Stimulated activated CD8-positive, alpha-beta memory T cell treated with anti-CD3 and anti-CD28 coated beads, Interleukin-2, amount 100 ng/mL, for 1 hour (primary cell): ENCODE data around the gene ANKS1B.
"Not testable (repeated sequence)": the region's sequence is repeated elsewhere in the genome, so short reads cannot be mapped to it uniquely, and the experiment has no call there.

Experiments used
- DNase-seq, 2 donors: peaks; one replicate each; pipeline ENCODE4 v3.0.0-alpha.2; 2020; ENCODE audit warnings: low read depth in 2 of 2

Gene ANKS1B

DNA sequence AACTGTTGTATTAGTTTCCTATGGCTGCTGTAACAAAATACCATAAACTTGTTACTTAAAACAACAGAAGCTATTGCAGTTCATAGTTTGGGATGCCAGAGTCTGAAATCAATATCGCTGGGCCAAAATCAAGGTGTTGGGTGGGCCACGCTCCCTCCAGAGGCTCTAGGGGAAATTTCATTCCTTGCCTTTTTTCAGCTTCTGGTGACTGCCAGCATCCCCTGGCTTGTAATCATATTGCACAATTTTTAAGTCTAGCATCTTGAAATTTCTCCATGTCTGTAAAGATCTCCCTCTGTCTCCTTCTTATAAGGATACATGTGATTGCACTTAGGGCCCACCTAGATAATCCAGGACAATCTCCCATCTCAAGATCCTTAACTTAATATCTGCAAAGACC, 386.0 kb downstream of the ANKS1B start:
- DNase-seq = no peak

GRCh38 chr12:99596762-99597161, 388.0 kb downstream of the ANKS1B start:
- DNase-seq = no peak

DNA sequence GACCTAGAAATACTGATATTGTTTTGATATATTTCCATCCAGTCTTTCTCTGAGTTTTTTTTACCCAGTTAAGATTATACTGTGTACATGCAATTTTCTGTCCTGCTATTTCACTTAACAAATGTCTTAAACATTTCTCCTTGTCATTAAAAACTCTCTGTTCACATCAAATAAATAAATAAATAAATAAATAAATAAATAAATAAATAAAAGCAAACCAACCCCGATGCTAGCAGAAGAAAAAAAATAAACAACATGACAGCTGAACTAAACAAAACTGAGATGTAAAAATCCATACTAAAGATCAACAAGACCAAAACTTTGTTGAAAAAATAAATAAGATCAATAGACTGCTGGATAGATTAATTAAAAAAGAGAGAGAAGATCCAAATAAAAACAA, 407.6 kb downstream of the ANKS1B start:
- not testable (repeated sequence) for DNase-seq

DNA sequence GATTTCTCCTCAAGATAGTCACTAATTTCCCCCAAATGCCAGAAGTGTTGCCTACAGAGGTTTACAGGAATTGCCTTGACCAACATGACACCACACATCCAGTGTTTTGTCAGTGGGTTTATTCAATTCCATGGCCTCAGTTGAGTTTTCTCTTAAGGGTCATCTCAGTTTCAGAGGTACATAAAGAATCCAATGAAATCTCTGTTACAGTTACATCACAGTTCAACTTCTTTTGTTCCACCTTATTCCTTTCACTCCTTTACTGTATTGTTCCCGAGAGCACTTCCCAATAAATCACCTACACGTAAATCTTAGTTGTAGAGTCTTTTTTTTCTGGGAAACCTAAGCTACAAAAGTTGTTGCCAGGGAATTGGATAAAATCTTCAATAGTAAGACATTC, 410.8 kb downstream of the ANKS1B start:
- no peak for DNase-seq

DNA sequence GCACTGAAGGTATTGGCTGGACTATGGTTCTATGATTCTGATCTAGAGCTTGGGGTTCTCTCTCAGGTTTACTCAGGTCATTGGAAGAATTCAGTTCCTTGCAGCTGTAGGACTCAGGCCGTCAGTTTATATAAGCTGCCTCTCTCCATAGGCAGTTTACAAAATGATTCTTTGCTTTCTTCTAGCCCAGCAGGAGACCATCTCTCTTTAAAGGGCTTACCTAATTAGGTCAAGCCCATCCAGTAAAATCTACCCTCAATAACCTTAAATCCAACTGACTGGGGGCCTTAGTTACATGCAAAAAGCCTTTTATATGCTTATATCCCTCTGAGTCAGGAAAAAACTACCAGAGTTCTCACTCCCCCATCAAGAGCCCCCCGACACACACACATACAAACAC, 417.7 kb downstream of the ANKS1B start:
- DNase-seq = no peak

DNA sequence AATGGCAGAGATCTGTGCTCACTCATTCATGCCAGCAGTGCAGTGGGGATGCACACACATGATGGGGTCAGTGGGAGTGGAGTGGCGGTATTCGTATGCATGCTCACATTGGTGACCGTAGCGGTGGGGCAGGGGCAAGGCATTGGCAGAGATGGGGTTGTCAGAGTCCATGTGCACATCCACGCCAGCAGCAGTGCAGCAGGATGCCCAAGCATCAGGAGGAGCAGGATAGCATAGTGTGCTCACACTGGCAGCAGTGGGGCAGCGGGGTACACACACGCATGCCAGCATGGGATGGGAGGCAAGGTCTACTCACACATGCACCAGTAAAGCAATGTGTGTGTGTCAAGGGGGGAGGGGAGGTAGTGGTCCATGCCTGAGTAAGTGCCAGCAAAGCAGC, 426.6 kb downstream of the ANKS1B start:
- DNase-seq = no peak

DNA sequence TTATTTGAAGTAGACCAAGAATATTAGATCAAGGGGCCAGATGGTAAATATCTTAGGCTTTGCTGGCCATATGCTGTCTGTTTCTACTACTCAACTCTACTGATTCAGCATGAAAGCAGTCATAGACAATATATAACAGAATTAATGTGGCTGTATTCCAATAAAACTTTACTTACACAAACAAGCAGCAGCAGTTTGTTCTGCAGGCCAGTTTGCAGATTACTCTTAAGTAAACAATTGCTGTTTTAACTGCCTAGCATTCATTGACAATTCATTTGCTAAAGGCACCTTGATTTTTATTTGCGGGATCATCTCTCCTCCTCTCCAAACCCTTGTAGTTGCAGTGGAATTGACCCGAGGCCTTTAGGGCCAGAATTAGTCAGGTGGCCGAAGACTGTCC, 431.3 kb downstream of the ANKS1B start:
- DNase-seq = no peak

DNA sequence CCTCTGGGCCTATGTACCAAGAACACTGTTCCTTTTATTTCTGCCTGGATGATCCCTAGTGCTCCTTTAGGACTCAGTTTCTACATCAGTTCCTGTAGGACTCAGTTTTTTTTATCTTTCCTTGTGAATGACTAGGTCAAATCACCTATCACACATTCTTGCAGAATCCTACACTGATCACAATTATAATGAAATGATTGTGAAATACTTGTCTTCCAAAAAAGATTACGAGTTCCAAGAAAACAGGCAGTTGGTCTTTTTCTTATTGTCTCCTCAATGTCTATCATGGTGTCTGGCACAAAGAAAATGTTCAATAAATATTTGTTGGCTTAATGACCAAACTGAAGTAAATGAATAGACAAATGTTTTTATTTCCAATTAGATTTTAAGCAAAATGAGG, 432.7 kb downstream of the ANKS1B start:
- no peak for DNase-seq

DNA sequence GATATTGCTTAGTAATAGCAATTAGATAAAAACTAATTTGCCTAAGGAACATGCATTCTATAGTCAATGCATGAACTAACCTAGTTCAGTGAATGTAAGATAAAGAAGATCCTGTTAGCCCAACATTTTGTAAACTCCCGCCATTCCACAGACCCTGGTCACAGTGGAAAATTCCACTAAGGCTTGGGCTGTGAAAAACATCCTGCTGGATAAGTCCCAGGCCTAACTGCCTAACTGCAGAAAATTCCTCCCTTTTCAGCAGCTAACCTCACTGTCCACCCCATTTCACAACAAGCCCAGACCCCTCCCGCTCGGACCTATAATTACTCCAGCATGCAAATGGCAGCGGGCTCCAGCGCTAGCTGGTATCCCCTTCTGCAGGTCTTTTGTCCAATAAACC, 435.1 kb downstream of the ANKS1B start:
- DNase-seq = no peak

- DNase-seq = no peak
Observed at GRCh38 chr12:99549196-99549595, 435.5 kb downstream of the ANKS1B start.

GRCh38 chr12:99544457-99544856, 440.3 kb downstream of the ANKS1B start:
- DNase-seq = no peak

DNA sequence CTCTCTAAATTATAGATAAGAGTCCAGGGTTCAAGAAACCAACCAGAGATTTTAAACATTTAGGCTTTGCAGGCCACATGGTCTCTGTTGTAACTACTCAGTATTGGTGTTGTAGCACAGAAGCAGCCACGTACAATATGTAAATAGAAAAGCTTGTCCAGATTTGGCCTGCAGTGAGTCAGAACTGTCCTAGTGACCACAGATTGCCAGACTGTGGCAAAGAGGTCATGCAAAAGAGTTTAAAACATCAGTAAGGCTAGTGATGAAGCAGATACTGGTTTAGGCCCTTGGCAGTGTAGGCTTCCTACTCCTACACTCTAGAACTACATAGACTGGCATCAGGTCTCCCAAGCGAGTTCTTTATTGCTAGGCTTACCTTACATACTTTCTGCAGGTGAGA, 454.8 kb downstream of the ANKS1B start:
- no peak for DNase-seq

- no peak for DNase-seq
Observed at GRCh38 chr12:99528478-99528877, 456.3 kb downstream of the ANKS1B start.

DNA sequence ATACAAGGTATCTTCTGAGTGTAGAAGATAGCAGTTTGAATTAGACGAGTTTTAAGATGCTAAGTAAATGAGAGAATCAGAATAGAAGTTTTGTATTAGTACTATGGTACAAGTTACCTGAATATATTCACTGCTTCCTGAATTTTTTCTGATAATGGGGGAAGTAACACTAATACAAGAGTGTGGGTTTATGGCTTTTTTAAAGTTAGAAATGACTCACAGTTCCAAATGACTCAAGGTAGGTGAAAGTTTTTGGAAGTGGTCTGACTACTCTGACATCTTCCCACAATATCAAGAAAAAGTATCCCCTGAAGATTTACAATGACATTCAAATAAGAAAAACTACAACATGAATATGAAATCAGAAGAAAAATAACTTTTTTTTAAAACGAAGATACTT, 460.9 kb downstream of the ANKS1B start:
- DNase-seq = no peak

GRCh38 chr12:99522456-99522855, 462.3 kb downstream of the ANKS1B start:
- no peak for DNase-seq

- no peak for DNase-seq
Observed at GRCh38 chr12:99521664-99522063, 463.1 kb downstream of the ANKS1B start.

DNA sequence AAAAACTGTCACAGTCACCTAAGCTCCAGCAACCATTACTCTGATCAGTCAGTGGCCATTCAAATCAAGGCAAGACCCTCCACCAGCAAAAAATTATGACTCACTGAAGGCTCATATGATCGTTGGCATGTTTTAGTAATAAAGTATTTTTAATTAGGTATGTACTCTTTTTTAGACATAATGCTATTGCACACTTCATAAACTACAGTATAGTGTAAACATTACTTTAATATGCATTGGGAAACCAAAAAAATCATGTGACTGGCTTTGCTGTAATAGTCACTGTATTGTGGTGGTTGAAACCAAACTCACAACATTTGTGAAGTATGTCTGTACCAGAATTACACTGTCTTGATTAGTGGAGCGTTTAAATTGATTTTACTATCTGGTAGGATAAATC, 471.7 kb downstream of the ANKS1B start:
- no peak for DNase-seq

GRCh38 chr12:99505805-99506204, 478.9 kb downstream of the ANKS1B start:
- no peak for DNase-seq

DNA sequence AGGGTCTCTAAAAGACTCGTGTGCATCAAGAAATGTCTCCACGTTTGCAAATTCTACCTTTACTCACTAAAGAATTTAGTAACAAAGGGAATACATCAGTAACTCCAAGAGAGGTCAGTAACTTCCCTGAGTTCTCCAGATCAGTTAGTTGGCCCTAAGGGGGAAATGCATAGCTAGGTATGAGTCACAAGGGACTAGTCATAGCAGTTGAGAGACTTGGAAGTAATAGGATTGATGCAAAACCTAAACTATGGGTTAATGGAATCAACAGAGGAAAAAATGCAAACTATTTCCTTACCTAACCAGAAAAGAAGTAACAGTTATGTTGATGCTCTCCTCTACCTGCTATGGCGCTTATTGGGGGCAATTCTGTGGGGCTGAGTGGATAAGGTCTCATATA, 486.0 kb downstream of the ANKS1B start:
- DNase-seq = no peak

GRCh38 chr12:99495799-99496198, 488.9 kb downstream of the ANKS1B start:
- DNase-seq = no peak

GRCh38 chr12:99493197-99493596, 491.5 kb downstream of the ANKS1B start:
- no peak for DNase-seq

DNA sequence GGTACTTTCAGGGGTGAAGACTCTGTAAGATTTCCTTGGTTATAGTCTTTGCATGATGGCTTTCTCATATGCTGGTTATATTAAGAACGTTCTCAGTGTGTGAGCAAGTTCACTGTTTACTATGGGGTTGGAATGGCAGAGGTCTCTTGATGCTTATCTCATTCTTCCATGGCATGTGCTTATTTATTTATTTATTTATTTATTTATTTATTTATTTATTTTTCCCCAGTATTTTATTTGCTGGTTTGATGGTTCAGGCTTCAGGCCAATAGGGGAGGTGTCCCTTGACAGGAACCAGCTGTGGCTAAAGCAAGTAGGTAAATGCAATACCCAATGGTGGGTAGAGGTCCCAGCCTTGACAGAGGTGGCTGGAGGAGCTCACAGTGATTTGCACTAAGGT, 498.5 kb downstream of the ANKS1B start:
- DNase-seq = no peak

GRCh38 chr12:99479149-99479548, 505.6 kb downstream of the ANKS1B start:
- no peak for DNase-seq

GRCh38 chr12:99476956-99477355, 507.8 kb downstream of the ANKS1B start:
- DNase-seq = no peak
